Subcutaneous adipose tissue (tissue), 4 donors: Measurements from ENCODE around the gene FAM241B. TPM values are rescaled to one million over a fixed set of nuclear protein-coding genes. Genes with fewer than 3 reads are reported as not detected.

Experiments used
- total RNA-seq, 4 donors: library from RNA; depleted of rRNA; stranded (reverse); fragments of >200 nt; gene quantifications; one replicate each; pipeline ENCODE4 v1.1.0, GENCODE V29; 2016
- TF ChIP-seq, protein P1 (sequence below): fragments of 450-650 bp; IDR thresholded peaks from one replicate; pipeline ENCODE4 v1.5.1; 2016; ENCODE audit warnings: low read depth, mild to moderate bottlenecking, control low read depth, antibody characterized with exemption, moderate library complexity

Gene FAM241B
- total RNA-seq, 4 donors from 2014 or later, result 1.7 to 2.4 (median 1.8) TPM; not detected in 1

DNA sequence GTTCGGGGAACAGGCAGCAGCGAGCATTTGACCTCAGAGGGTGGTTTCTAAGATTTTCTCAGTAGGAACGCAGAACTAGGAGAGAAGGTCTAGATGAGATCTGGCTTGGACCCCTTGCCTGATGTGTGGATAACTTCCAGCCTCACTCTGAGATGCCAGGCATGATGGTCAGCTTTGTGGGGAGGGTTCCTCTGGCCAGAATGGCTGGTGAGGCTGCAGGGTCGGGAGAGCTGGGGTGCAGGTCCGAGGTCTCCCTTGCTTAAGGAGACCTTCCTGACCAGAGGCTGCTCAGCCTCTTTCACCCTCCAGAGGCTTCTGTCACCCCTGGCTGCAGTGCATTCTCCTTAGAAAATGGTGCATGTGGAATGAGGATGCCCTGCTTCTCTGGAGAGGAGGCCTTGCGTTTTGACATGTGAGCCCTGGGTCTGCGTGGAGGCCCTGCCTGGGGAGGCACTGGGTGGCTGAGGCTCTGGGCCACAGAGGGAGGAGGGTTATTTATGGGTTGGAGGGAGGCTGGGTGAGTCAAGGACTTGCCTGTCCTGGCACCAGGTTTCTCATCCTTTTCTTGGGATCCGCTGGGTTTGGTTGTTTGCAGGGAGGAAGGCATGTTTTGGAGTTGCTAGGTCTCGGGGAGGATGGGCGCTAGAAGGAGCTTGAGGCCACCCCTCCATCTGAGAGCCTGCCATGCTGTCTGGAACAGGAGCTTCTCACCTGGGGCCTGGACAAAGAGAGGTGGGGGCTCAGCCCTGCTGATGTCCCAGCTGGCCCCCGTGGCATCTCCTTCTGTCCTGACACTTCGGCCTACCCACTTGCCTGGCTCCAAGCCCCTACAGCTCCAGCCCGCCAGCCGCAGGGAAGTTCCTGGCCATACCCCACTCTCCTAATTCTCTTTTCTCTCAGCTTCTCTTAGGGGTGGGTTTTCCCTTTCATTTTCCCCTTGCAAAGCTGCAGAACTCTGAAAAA, 3.9 kb downstream of the FAM241B start:
- TF ChIP-seq, protein P1, sequence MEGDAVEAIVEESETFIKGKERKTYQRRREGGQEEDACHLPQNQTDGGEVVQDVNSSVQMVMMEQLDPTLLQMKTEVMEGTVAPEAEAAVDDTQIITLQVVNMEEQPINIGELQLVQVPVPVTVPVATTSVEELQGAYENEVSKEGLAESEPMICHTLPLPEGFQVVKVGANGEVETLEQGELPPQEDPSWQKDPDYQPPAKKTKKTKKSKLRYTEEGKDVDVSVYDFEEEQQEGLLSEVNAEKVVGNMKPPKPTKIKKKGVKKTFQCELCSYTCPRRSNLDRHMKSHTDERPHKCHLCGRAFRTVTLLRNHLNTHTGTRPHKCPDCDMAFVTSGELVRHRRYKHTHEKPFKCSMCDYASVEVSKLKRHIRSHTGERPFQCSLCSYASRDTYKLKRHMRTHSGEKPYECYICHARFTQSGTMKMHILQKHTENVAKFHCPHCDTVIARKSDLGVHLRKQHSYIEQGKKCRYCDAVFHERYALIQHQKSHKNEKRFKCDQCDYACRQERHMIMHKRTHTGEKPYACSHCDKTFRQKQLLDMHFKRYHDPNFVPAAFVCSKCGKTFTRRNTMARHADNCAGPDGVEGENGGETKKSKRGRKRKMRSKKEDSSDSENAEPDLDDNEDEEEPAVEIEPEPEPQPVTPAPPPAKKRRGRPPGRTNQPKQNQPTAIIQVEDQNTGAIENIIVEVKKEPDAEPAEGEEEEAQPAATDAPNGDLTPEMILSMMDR, result no peak

DNA sequence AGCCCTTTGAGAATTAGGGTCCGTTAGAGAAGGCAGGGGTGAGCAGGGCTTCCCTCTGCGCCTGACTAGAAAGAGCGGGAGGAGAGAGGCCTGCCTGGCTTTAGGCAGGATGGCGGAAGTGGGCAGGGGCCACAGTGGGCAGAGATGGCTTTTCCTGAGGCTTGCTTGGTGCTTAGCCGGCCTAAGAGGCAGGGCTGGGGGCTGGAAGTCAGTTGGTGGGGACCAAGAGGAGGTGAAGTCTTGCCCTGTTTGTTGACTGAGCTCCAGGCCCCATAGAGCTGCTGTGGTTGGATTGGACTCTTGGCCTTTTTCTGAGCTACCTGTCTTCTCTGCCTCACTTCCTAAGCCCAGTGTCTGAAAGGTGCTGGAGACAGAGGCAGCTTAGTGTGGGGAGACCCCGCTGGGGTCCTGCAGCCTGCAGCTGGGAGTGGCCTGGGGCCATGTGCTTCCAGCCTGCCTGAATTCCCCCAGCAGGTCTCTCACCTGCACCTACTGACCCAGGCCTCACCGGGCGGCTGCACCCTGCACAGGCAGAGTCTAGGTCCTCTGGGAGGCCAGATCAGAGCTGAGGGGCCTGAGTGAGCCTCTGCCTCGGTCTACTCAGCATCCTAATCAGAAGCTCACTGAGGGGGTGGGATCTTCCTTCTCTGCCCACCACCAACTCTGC, 4.8 kb downstream of the FAM241B start:
- TF ChIP-seq, protein P1, result no peak

DNA sequence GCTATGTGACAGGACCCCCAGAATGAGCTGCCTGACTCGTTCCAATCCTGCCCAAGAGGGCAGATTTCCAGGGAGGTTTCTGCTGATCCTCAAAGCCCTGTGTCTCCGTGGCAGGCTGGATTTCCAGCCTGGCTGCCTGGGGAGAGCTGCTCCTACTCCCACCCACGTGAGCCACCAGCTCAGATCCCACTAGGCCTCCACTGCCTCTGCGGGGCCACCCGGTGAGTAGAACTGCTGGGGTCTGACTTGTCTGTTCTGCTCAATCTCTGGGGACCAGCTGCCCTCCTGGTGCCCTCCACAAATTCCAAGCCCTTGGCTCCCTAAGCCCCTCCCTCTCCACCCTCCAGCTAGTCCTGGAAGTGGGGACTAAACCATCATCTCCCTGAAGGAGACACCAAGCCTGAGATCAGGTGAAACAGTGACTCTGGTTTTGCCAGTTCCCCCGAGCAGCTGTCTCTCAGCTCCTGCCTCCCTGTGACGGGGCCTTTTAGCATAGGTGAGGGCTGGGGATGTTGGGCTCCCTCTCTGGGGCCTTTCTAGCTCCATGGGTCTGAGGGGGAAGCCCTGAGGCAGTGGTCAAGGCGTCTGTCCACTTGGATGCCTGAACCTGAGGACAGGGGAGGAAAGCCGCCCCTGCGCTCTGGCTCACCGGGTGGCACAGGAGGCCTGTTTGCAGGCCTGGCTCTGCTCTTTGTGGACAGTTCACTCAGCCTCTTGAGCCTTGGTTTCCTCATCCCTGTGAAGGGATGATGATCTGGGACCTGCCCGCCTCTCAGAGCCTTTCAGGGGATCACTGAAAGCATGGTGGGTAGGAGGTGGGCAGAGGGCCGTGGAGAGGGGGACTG, 5.6 kb downstream of the FAM241B start:
- TF ChIP-seq, protein P1, result no peak

DNA sequence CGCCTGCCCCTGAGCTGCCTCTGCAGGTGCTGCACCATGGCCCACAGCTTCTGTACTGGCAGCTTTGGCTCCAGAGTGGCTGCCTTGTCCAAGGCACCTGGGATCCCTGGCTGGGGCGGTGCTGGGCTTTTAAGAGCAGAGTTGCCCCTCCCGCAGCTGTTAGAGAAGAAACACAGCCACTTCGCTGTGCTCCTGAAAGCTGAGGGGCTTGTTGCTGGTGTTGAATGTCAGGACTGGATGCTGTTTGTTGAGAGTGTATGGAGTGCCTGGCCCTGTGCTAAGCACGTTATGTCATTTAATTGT, 6.2 kb downstream of the FAM241B start:
- TF ChIP-seq, protein P1, result no peak

DNA sequence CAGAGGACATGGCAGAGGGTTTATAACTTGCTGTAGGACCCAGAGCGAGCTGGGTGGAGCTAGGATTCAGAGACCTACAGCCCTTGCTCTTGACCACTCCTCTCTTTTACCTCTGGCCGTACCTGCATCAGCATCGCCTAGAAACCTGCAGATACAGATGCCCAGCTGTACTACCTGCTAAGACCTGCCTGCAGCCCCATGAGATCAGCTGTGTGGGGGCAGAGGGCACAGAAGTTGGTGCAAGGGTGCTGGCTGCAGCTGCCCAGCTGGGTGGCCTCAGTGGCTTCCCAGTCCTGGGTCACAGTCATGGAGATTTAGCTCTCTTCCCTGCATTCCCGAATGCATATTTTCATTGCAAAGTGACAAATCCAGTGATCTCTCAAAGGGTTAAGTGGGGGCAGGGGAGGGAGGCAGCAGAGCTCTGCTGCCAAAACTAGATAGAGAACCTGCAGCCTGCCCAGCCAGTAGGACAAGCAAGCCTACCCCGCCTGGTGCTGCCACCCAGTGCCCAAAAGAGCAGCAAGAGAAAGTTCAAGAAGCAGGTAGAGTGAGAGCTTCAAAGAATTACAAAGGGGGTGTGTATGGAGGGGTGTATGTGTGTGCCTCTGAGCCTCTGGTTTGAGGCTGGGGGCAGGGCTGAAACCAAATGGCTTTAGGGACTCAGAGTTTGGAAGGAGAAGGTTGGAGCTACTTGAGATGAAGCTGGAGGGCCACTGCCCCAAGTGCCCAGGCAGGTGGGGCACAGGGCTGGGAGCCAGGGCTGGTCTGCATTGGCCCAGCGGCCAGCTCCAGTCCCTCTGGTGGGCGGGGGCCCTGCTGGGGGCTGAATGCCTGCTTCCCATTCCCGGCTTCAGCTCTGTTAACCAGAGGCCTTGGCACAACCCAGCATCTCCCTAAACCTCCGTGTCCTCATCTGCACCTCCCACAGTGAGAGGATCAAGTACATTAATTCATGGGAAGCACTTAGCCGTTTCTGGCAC, 6.9 kb downstream of the FAM241B start:
- TF ChIP-seq, protein P1, result no peak

DNA sequence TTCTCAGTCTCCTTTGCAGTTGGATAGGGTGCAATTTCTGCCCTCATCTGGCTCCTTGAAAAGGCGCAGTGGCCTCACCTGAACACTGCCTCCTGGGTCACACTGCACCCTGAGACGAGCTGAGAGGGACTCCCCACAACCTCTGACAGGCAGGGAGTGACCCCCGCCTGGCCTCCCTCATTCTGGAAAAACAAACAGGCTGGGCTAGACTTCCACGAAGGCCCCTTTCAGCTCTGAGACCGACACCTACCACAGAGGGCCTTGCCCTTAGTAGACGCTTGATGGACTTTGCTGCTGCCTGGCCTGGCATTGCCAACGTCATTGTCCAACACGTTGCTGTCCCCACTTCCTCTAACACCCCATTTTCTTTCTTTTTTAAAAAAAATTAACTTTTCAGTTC, 8.6 kb downstream of the FAM241B start:
- TF ChIP-seq, protein P1, result no peak
